ENCODE results near the gene PRAF2.

DNA sequence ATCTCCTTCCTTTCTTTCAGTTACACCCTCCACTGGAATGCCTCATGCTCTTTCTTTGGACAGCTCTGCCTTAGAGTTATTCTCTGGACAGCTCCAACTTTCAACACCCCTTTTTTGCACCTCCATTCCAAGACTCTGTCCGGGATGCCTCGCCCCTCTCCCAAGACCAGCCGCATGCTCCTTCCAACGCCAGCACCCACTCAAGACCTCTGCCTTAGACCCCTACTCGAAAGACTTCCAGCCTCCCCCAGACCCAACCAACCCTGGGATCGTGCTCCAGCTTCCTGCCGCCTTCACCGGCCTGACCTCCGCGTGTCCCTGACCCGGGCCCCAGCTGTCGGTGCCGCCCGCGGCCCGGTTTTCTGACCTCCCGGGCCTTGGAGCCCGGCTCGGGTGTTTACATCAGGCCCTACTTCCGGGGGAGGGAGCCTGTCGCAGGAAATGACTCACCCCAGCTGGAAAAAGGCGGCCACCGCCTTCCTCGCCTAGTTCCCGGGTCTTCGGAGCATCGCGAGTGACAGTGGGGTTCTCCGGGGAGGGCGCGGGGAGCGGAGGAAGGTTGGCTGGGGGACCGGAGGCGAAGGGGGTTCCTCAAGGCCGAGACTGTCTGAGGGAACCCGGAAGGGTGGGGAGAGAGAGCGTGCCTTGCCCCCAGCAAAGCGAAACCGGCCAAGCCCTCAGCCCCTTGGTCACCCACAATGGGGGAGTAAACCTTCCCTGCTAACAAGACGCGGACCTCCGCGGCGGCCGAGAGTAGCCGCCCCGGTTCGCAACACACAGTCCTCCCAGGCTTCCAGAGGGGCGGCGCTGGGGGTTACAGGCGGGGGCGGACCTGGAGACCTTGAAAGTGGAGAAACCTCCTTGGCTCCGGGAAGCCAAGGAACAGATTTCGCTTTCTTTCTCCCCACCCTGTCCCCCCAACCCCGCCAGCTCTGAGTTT is 6.0 kb upstream of the PRAF2 start, which contains the start of gene WDR45:
- TF ChIP-seq, protein P1, sequence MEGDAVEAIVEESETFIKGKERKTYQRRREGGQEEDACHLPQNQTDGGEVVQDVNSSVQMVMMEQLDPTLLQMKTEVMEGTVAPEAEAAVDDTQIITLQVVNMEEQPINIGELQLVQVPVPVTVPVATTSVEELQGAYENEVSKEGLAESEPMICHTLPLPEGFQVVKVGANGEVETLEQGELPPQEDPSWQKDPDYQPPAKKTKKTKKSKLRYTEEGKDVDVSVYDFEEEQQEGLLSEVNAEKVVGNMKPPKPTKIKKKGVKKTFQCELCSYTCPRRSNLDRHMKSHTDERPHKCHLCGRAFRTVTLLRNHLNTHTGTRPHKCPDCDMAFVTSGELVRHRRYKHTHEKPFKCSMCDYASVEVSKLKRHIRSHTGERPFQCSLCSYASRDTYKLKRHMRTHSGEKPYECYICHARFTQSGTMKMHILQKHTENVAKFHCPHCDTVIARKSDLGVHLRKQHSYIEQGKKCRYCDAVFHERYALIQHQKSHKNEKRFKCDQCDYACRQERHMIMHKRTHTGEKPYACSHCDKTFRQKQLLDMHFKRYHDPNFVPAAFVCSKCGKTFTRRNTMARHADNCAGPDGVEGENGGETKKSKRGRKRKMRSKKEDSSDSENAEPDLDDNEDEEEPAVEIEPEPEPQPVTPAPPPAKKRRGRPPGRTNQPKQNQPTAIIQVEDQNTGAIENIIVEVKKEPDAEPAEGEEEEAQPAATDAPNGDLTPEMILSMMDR (IDR thresholded peaks at IDR 0.05 in 2 of 3, conservative IDR thresholded peaks at IDR 0.05 in 1 of 3; ENCODE audit: insufficient read depth in 2 of 3, low read depth in 1 of 3, low read length in 3 of 3) = no peak
- no peak for TF ChIP-seq ZBTB49 (CRISPR knock-in tag; IDR thresholded peaks at IDR 0.05; ENCODE audit: borderline replicate concordance)
- no peak for TF ChIP-seq SRSF9 (IDR thresholded peaks at IDR 0.05; ENCODE audit: borderline replicate concordance, low read depth, low read length)
- no peak for TF ChIP-seq RAD51 (IDR thresholded peaks at IDR 0.05; ENCODE audit: borderline replicate concordance, low read depth)
- no peak for TF ChIP-seq KAT2B (IDR thresholded peaks at IDR 0.05; ENCODE audit: low read depth, low read length)
- no peak for TF ChIP-seq BCOR (IDR thresholded peaks at IDR 0.05)
